NCI-H187 treated with DMSO at 0.1 percent for 48 hours (cell line): ENCODE results near the gene WDR1.

Source experiments
- DNase-seq: peaks from one replicate; lab custom pipeline; 2025; lab: John Stamatoyannopoulos, UW

The WDR1 gene

GRCh38 chr4:10040049-10040892 lies 76.3 kb downstream of the WDR1 start:
- no peak for DNase-seq

- no peak for DNase-seq
These were observed 79.7 kb downstream of the WDR1 start for GRCh38 chr4:10036807-10037342.

DNA sequence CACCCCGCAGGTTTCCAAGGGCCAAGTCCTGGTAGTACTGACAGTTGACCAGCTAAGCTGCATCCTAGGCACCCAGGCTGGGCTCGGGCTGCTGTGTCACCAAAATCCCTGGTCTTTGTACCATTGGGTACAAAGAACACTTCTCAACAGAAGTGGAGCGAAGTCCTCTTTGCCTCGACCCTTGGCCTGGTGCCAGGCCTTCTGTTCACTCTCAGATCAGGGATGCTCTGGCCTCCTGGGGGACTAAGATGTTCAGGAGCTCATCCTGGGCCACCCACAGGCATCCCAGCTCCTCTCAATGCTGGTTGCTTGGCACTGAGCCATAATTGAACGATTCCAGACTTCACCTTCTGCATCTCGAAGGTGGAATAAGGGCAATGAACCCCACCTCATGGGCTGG lies 81.5 kb downstream of the WDR1 start:
- no peak for DNase-seq

DNA sequence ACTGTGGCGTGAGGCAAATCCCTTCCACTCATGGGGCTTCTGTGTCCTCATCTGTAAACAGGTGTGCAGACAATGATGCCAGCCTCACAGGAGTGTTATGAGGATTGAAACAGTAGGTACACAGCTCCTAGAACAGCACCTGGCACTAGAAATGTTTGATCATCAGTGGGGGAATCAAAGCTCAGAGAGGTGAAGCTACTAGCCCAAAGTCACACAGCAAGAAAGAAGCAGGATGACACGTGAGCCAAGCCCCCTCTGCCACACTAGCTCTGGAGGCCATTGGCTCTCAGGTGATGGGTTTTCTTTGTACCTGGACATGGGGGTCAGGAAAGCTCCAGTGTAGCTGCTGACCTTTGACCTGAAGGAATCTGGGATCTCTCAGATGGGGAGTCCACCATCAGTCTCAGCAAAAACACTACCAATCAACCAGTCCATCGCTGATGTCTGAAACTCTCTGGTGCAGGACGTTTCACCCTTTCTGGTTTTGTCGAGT lies 81.9 kb downstream of the WDR1 start:
- no peak for DNase-seq

GRCh38 chr4:10034136-10034535 lies 82.5 kb downstream of the WDR1 start:
- no peak for DNase-seq

DNA sequence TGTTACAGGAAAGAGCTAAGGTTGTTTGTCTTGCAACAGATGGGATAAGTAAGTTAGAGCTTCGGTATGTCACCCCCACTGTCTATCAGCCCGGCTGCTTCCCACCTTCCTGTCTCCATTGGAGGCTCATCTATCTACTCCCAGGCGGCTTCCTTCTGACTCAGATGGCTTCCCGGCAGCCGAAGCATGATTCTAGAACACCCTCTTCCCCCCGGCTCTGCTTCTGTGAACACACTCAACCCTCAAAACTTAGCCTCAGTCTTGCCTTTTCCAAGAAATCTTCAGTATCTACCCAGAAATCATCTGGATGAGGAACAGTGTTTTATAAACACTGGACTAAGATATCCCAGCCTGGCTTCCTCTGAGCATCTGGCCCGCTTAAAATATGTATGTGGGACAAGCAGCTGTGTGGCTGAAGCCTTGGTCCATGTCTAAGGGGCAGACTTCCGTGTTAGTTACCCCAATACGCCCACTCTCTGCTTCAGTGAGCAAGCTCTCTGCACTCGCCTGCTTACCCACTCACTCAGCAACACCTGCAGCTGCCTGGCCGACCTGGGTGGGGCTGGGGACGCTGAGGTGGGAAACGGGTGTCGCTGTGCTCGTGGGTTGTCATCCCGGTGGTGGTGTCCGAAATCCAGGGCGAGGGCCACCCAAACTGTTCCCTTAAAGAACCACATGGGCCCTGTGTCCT lies 83.3 kb downstream of the WDR1 start:
- no peak for DNase-seq

- no peak for DNase-seq
These were observed 84.0 kb downstream of the WDR1 start for GRCh38 chr4:10032625-10033024.

GRCh38 chr4:10031668-10032590 lies 84.7 kb downstream of the WDR1 start:
- DNase-seq, result no peak

DNA sequence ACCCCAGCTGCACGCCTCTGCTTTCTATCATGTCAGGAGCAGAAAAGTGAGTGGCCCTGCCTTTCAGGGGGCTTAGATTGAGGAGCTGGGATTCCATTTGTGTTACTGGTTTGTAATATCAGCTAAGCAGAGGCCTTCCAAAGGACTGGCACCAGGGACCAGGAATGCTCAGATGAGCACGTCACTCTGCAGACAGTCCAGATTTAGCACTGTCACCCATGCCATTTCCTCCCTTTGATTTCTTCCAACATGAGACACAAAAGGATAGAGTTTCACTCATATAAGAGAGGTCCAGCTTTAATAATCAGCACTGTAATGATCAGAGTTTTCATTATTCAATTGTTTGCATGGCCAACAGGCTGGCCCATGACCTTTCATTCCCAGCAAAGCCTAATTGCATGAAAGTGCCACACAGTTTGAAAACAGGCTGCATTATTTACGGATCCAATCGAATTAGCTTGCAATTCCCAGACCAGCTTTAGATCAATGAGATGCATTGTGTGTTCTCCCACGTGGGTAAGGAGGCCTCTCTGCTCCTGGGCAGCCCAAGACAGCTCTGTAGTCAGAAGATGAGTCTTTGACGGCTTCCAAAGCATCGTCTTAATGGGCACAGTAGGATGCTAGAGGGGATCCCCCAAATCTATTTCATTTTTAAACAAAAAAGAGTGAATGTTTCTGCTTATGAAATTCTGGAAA lies 85.5 kb downstream of the WDR1 start:
- DNase-seq, result no peak

GRCh38 chr4:10029403-10029802 lies 87.2 kb downstream of the WDR1 start:
- no peak for DNase-seq

GRCh38 chr4:10028910-10029309 lies 87.7 kb downstream of the WDR1 start:
- no peak for DNase-seq

DNA sequence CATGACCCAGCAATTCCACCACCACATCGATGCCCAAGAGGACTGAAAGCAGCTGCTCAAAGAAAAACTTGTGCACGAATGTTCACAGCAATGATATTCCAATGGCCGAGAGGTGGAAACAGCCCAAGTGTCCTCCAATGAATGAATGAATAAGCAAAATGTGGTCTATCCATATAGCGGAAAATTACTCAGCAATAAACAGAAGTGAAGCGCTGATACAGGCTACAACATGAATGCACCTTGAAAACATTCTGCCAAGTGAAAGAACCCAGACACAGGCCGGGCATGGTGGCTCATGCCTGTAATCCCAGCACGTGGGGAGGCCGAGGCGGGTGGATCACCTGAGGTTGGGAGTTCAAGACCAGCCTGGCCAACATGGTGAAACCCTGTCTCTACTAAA lies 90.1 kb downstream of the WDR1 start:
- no peak for DNase-seq

GRCh38 chr4:10025230-10025806 lies 91.3 kb downstream of the WDR1 start:
- DNase-seq, result no peak
